Right forelimb (tissue), 1 donor: ENCODE data around the gene CASP4.
"Not testable (repeated sequence)": the region's sequence is repeated elsewhere in the genome, so short reads cannot be mapped to it uniquely, and the experiment has no call there.

Source experiments
- DNase-seq: peaks from one replicate; pipeline ENCODE4 v3.0.0-alpha.2; 2018

Gene CASP4

GRCh38 chr11:104968355-104968855 lies at the start of gene CASP4:
Gene CASP4, minus strand, starts transcription at chr11:104968574. Its CDS starts 49 bp downstream, at chr11:104968525.
- peak; percentile 46 for DNase-seq

- DNase-seq, result no peak
These were observed 39.1 kb upstream of the CASP4 start for GRCh38 chr11:105007463-105007862.

GRCh38 chr11:105005451-105005845 lies 37.1 kb upstream of the CASP4 start:
- DNase-seq, result no peak

DNA sequence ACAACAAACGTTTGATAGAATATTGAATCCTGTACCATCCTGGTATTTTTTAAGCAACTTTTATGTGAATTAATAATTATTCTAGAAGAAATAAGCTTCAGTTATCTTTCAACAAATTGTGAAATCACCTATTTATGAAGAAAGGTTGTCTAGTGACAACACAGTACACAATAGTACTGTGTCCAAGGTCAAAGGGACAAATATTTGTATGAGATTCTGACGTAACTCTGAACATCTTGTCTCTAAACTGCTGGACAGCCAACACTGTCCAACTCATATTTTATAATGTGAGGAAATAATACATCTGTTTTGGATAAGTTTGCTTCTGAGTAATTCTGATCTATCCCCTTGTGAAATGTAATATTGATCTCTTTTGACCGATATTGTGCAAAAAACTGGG lies 35.6 kb upstream of the CASP4 start:
- no peak for DNase-seq

- DNase-seq, result no peak
These were observed 34.8 kb upstream of the CASP4 start for GRCh38 chr11:105003151-105003550.

- no peak for DNase-seq
These were observed 32.4 kb upstream of the CASP4 start for GRCh38 chr11:105000797-105001196.

DNA sequence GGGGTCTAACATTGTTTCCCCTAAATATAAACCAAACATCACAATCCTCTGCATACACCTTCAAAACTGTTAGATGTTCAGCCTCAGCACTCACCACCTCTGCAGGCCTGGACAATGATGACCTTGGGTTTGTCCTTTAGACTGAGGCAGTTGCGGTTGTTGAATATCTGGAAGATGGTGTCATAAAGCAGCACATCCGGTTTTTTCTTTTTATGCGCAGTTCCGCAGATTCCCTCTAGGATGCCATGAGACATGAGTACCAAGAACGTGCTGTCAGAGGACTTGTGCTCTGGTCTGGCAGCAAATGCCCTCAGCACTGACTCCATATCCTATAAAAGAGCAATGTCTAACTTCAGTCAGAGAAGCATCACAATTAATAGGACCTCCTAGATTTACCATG lies 31.8 kb upstream of the CASP4 start:
- DNase-seq, result no peak

DNA sequence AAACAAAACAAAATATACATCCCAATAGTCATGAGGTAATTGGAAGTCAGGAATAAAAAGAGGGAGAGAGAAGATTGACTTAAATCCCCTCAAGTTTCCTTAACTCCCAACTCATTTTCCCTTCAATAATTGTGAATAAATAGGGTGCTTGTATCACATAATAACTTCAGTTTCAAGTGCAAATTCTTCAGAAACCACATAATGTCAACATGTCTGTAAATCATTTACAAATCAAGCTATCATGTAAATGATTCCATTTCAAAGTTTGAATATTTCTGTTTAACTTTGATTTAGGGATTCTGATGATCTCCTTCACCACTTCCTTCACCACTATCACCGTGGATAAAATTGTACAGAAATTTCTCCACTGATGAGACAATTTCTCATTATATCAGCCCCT lies 31.3 kb upstream of the CASP4 start:
- DNase-seq, result no peak

DNA sequence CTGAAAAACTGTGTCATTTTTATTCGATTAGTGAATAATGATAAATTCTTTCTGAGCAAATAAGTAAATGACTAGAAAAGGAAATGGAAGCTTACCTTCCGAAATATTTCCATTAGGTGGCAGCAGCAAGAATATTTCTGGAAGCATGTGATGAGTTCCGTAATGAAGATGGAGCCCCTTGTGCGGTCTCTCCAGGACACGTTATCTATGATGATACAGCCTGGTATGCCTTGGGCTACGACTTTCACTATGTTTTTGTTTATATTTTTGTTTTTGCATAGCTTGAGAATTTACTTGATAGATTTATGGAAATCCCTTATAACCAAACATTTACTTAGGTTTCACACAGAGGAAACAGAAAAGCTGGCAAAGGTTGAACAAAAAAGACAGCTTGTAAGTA lies 28.9 kb upstream of the CASP4 start:
- no peak for DNase-seq

DNA sequence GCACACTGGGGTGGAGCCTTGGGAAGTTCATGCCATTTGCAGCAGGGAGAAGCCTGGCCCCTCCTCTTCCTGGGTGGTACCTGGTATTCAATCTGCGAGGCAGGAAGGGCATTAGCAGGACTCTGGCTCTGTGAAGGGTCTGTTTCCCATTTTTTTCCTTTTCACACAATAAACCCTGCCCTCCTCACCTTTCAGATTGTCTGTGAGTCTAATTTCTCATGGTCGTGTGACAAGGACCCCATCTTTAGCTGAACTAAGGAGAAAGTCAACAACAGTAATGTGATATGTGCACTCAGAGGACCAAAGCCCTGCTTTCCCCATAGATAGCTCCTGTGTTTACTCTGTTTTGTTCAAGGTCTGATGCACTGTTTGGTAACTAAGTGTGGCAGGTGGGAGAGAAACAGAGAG lies 26.6 kb upstream of the CASP4 start:
- no peak for DNase-seq

GRCh38 chr11:104992781-104993180 lies 24.4 kb upstream of the CASP4 start:
- no peak for DNase-seq

GRCh38 chr11:104991994-104992393 lies 23.6 kb upstream of the CASP4 start:
- DNase-seq, result no peak

- no peak for DNase-seq
These were observed 16.4 kb upstream of the CASP4 start for GRCh38 chr11:104984808-104985207.

- DNase-seq, result no peak
These were observed 11.5 kb upstream of the CASP4 start for GRCh38 chr11:104979839-104980238.

GRCh38 chr11:104973616-104974015 lies 5.2 kb upstream of the CASP4 start:
- no peak for DNase-seq

- DNase-seq, result not testable (repeated sequence)
These were observed 4.5 kb upstream of the CASP4 start for GRCh38 chr11:104972924-104973323.

- no peak for DNase-seq
These were observed 2.4 kb upstream of the CASP4 start for GRCh38 chr11:104970756-104971155.

GRCh38 chr11:104968856-104969776 lies 742 bp upstream of the CASP4 start:
- peak; percentile 71 for DNase-seq

DNA sequence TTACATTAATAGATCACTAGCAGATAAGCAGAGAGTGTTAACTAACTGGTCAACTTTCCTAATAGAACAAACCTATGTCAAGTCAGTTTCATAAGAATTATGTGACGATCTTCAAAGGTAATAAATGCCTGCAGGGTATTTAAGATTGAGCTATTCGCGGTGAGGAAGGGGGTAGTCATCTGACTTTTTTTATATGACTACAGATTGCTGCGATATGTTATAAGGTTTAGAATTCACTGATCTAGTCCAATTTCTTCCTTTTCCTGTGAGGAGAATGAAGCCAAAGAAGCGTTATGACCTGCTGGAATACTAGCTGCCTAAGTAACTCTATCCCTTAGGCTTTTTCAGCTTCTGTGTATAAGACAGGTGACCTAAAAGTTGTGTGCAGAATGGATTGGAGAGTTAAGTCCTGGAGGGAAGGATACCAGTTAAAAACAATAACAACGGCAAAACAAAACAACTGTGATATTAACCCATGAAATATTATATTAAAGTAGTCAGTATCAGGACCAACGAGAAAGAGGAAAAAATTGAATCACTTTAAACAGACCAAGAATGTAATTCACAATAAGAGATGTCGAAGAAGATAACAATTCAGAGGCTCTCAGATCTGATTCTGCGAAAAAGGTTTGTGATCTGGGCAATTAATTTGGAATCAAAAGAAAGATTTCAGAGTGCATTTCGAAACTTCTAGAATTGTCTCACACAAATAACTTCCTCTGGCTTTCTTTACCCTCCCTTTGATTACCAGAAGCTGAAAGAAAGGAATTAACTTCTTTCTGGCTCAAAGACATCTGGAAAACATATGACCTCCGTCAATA lies 630 bp downstream of the CASP4 start:
- DNase-seq, result no peak

DNA sequence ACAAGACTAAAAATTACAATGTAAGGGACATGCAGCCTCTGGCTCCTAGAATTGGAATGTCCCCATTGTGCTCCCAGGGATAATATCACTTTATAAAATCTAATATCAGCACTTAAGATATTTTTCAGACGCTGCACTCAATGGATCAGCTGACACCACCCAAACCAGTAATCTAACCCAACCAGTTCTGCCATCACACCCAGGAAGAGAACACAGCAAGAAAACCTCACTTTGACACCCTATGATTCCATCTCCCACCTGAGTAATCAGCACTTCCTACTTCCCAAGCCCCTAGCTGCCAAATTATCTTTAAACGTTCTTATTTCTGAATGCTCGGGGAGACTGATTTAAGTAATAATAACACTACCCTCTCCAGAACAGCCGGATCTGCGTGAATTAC lies 2.6 kb downstream of the CASP4 start:
- DNase-seq, result no peak

GRCh38 chr11:104964247-104964646 lies 4.1 kb downstream of the CASP4 start:
- no peak for DNase-seq

GRCh38 chr11:104962852-104963251 lies 5.5 kb downstream of the CASP4 start:
- no peak for DNase-seq

- DNase-seq, result no peak
These were observed 11.1 kb downstream of the CASP4 start for GRCh38 chr11:104957280-104957679.

GRCh38 chr11:104956528-104956927 lies 11.8 kb downstream of the CASP4 start:
- no peak for DNase-seq
